ENCODE results near the gene DOCK11. TPM values are rescaled to one million over a fixed set of nuclear protein-coding genes. Genes with fewer than 3 reads are reported as not detected.

Gene DOCK11
- total RNA-seq, 1 experiment from 2014 or later, result 13.1 TPM

DNA sequence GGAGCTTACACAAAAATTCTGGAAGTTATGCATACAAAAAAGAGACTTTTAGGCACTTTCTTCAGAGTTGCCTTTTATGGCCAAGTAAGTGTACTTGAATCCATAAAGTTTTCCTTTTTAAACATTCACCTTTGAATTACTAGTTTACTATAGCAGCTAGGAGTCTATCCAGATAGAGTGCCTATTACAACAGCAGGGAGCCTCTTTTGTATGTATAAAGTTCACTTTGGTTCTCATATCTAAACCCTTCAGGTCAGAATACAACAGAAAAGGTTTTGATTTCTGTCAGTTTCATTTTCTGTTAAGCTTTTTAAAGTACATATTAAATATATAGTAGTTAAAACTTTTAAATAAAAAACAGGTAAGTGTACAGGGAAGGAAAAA, 180.3 kb downstream of the DOCK11 start (continued):
- TF ChIP-seq, protein P1, sequence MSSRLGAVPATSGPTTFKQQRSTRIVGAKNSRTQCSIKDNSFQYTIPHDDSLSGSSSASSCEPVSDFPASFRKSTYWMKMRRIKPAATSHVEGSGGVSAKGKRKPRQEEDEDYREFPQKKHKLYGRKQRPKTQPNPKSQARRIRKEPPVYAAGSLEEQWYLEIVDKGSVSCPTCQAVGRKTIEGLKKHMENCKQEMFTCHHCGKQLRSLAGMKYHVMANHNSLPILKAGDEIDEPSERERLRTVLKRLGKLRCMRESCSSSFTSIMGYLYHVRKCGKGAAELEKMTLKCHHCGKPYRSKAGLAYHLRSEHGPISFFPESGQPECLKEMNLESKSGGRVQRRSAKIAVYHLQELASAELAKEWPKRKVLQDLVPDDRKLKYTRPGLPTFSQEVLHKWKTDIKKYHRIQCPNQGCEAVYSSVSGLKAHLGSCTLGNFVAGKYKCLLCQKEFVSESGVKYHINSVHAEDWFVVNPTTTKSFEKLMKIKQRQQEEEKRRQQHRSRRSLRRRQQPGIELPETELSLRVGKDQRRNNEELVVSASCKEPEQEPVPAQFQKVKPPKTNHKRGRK (CRISPR knock-in tag; IDR thresholded peaks at IDR 0.05; ENCODE audit: borderline replicate concordance), result no peak
- TF ChIP-seq, protein P2, sequence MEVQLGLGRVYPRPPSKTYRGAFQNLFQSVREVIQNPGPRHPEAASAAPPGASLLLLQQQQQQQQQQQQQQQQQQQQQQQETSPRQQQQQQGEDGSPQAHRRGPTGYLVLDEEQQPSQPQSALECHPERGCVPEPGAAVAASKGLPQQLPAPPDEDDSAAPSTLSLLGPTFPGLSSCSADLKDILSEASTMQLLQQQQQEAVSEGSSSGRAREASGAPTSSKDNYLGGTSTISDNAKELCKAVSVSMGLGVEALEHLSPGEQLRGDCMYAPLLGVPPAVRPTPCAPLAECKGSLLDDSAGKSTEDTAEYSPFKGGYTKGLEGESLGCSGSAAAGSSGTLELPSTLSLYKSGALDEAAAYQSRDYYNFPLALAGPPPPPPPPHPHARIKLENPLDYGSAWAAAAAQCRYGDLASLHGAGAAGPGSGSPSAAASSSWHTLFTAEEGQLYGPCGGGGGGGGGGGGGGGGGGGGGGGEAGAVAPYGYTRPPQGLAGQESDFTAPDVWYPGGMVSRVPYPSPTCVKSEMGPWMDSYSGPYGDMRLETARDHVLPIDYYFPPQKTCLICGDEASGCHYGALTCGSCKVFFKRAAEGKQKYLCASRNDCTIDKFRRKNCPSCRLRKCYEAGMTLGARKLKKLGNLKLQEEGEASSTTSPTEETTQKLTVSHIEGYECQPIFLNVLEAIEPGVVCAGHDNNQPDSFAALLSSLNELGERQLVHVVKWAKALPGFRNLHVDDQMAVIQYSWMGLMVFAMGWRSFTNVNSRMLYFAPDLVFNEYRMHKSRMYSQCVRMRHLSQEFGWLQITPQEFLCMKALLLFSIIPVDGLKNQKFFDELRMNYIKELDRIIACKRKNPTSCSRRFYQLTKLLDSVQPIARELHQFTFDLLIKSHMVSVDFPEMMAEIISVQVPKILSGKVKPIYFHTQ (CRISPR knock-in tag; IDR thresholded peaks at IDR 0.05), result no peak
- TF ChIP-seq, protein P3, sequence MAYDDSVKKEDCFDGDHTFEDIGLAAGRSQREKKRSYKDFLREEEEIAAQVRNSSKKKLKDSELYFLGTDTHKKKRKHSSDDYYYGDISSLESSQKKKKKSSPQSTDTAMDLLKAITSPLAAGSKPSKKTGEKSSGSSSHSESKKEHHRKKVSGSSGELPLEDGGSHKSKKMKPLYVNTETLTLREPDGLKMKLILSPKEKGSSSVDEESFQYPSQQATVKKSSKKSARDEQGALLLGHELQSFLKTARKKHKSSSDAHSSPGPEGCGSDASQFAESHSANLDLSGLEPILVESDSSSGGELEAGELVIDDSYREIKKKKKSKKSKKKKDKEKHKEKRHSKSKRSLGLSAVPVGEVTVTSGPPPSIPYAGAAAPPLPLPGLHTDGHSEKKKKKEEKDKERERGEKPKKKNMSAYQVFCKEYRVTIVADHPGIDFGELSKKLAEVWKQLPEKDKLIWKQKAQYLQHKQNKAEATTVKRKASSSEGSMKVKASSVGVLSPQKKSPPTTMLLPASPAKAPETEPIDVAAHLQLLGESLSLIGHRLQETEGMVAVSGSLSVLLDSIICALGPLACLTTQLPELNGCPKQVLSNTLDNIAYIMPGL (CRISPR knock-in tag; IDR thresholded peaks at IDR 0.05), result no peak
- TF ChIP-seq, protein P4, sequence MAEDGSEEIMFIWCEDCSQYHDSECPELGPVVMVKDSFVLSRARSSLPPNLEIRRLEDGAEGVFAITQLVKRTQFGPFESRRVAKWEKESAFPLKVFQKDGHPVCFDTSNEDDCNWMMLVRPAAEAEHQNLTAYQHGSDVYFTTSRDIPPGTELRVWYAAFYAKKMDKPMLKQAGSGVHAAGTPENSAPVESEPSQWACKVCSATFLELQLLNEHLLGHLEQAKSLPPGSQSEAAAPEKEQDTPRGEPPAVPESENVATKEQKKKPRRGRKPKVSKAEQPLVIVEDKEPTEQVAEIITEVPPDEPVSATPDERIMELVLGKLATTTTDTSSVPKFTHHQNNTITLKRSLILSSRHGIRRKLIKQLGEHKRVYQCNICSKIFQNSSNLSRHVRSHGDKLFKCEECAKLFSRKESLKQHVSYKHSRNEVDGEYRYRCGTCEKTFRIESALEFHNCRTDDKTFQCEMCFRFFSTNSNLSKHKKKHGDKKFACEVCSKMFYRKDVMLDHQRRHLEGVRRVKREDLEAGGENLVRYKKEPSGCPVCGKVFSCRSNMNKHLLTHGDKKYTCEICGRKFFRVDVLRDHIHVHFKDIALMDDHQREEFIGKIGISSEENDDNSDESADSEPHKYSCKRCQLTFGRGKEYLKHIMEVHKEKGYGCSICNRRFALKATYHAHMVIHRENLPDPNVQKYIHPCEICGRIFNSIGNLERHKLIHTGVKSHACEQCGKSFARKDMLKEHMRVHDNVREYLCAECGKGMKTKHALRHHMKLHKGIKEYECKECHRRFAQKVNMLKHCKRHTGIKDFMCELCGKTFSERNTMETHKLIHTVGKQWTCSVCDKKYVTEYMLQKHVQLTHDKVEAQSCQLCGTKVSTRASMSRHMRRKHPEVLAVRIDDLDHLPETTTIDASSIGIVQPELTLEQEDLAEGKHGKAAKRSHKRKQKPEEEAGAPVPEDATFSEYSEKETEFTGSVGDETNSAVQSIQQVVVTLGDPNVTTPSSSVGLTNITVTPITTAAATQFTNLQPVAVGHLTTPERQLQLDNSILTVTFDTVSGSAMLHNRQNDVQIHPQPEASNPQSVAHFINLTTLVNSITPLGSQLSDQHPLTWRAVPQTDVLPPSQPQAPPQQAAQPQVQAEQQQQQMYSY (CRISPR knock-in tag; IDR thresholded peaks at IDR 0.05), result no peak

DNA sequence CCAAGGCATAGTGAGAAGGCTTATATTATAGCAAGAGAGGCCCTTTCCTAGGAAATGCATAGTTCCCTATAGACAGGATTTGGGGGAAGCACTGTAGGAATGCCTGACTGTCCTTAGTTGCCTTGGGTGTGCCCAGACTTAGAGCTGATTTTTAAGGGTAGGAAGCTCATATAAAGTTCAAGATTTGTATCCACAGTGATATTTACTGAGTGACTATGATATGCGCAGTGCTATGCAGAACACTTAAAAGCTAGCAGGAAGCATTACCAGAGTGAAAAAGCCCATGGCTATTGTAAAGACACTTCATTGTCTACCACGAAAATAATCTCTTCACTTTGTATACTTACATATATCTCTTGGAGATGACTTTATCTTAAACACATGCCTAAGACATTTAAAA, 181.7 kb downstream of the DOCK11 start:
- H3K4me3 Mint-ChIP-seq, result no peak overlapping the region
- H3K27me3 Mint-ChIP-seq (ENCODE audit: low read depth), result no peaks in the 10 kb centered on the region
- CTCF ChIA-PET, result no interaction called here
- TF ChIP-seq, protein P5, sequence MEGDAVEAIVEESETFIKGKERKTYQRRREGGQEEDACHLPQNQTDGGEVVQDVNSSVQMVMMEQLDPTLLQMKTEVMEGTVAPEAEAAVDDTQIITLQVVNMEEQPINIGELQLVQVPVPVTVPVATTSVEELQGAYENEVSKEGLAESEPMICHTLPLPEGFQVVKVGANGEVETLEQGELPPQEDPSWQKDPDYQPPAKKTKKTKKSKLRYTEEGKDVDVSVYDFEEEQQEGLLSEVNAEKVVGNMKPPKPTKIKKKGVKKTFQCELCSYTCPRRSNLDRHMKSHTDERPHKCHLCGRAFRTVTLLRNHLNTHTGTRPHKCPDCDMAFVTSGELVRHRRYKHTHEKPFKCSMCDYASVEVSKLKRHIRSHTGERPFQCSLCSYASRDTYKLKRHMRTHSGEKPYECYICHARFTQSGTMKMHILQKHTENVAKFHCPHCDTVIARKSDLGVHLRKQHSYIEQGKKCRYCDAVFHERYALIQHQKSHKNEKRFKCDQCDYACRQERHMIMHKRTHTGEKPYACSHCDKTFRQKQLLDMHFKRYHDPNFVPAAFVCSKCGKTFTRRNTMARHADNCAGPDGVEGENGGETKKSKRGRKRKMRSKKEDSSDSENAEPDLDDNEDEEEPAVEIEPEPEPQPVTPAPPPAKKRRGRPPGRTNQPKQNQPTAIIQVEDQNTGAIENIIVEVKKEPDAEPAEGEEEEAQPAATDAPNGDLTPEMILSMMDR (IDR thresholded peaks at IDR 0.05), result no peak
- TF ChIP-seq ZNF263 (CRISPR knock-in tag; IDR thresholded peaks at IDR 0.05; ENCODE audit: low read depth) (no peak), GRHL2 (CRISPR knock-in tag; IDR thresholded peaks at IDR 0.05; ENCODE audit: insufficient replicate concordance, severe bottlenecking) (no peak), CBFB (CRISPR knock-in tag; IDR thresholded peaks at IDR 0.05; ENCODE audit: low read depth) (no peak), SMAD4 (CRISPR knock-in tag; IDR thresholded peaks at IDR 0.05) (no peak), NFYB (CRISPR knock-in tag; conservative IDR thresholded peaks at IDR 0.05; ENCODE audit: low read depth) (no peak), IRF2 (CRISPR knock-in tag; IDR thresholded peaks at IDR 0.05; ENCODE audit: borderline replicate concordance, low read depth) (no peak)
- TF ChIP-seq, protein P6, sequence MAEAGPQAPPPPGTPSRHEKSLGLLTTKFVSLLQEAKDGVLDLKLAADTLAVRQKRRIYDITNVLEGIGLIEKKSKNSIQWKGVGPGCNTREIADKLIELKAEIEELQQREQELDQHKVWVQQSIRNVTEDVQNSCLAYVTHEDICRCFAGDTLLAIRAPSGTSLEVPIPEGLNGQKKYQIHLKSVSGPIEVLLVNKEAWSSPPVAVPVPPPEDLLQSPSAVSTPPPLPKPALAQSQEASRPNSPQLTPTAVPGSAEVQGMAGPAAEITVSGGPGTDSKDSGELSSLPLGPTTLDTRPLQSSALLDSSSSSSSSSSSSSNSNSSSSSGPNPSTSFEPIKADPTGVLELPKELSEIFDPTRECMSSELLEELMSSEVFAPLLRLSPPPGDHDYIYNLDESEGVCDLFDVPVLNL (CRISPR knock-in tag; IDR thresholded peaks at IDR 0.05; ENCODE audit: borderline replicate concordance, low read depth), result no peak
- no peaks in the 10 kb centered on the region for H3K9me3 Mint-ChIP-seq
- DNase-seq (ENCODE audit: low spot score) (no peak), ATAC-seq (no peak)
- no peaks in the 10 kb centered on the region for H3K36me3 Mint-ChIP-seq
- H3K27ac Mint-ChIP-seq, result no peak overlapping the region
- POLR2A ChIA-PET, result no interaction called here
- H3K4me1 Mint-ChIP-seq, result no peaks in the 10 kb centered on the region
